GF-D8 (cell line): ENCODE measurements around the gene ADCY2.
"Not testable (repeated sequence)": the region's sequence is repeated elsewhere in the genome, so short reads cannot be mapped to it uniquely, and the experiment has no call there.

Experiments
- DNase-seq: peaks from one replicate; lab custom pipeline; 2025; lab: John Stamatoyannopoulos, UW

Gene ADCY2

GRCh38 chr5:7395432-7395946 is 449 bp upstream of the ADCY2 start:
- no peak for DNase-seq

DNA sequence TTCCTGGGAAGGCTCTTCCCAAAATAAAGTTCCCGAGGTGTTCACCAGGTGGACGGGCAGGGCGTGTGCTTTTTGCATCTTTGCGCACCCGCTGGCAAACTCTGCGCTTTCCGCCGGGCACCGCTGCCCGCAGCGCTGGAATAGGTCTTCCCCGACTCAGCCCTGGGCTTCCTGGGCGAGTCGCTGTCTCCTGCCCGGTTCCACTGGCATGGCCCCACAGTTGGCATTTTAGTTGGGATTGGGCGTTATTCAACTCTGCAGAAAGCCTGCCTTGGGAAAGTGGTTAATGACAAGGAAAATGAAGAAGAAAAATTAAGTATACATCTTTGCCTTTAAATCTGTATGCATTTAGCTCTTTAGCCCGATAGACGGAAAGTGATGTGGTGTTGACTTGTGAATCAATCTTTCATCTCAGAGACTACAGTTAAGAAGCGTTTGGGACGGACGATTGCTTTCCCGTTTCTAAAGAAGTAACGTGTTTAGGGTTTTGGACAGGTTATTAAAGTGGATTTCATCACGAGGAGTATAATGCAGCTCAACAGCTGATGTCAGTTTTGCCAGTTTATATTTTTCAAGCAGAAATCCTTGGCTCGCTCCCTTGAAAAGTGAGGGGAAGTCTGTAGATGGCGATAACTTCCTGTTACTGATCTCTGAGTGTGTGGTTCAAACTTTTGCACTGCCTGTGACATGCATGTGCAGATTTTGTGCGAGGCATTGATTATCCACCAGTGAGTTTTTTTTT is 946 bp downstream of the ADCY2 start:
- DNase-seq, result no peak

GRCh38 chr5:7397937-7398336 is 2.0 kb downstream of the ADCY2 start:
- no peak for DNase-seq

GRCh38 chr5:7398596-7399280 is 2.8 kb downstream of the ADCY2 start:
- no peak for DNase-seq

GRCh38 chr5:7405277-7405676 is 9.3 kb downstream of the ADCY2 start:
- DNase-seq, result no peak

DNA sequence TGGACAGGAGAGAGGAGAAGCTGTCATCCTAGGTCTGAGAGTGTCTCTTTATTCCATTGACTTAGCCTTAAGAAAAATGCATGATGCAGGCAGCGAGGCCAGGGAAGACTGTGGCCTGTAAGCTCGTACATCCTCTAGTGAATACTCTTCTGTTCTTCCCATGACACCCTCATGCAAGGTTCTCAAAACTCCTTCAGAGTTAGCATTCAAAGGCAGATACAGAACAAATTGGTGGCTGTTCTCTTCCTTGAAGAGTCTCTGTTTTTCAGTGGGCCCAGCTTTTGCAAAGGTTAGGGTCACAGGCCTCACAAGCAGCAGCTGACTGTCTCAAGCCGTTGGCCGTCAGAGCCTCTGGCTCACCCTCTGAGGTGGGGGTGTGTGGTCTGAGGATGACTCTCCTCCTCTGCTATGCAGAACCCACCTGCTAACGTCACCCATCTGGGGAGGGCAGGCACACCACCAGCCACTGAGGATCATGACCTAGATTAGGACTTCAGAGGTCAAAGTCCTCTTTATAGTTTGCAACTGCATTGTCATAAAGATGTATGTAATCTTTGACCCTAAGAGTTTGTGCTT is 15.1 kb downstream of the ADCY2 start:
- no peak for DNase-seq

- no peak for DNase-seq
These were observed 16.5 kb downstream of the ADCY2 start for GRCh38 chr5:7412409-7412808.

- DNase-seq, result no peak
These were observed 19.2 kb downstream of the ADCY2 start for GRCh38 chr5:7415123-7415522.

DNA sequence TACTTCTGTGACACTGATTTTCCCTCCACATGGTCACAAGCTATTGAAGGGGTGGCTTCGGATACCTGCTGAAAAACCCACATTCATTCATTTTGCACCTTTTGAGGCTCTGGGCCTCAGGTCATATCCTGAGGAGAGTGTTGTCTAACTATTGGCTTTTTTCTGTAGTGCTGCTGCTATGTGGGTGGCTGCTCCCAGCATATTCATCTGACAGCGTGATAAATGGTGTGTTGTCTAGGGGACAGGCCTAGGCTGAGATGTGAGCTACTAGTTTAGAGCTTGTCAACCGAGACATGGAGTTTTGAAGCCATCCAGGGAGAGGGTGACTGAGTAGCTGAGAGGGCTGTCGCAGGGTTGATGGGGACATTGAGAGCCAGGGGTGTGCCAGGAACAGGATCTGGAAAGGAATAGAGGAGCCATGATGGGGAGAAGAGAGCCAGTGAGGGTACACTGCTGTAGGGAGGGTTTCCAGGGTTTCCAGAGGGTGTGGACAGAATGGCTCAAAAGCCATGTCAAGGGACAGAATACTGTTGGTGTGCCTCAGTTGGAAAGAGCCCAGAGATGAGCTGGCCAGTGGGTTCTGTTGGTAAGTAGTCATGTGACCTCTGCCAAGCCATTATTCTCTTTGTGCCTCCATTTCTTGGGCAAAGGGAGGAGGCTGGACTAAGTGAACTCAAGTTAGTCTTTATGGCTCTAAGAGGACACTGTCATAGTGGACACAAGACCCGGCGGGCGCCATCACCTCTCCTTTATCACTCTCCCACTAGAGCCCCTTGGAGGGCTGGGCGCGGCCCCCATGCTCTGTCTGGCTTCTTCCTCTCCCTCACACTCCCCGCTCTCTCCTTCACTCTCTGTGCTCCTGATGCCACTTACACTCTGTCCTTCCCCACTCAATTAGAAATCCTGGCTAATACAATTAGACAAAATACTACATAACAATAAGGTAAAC is 19.9 kb downstream of the ADCY2 start:
- no peak for DNase-seq

- no peak for DNase-seq
These were observed 22.3 kb downstream of the ADCY2 start for GRCh38 chr5:7418276-7418675.

DNA sequence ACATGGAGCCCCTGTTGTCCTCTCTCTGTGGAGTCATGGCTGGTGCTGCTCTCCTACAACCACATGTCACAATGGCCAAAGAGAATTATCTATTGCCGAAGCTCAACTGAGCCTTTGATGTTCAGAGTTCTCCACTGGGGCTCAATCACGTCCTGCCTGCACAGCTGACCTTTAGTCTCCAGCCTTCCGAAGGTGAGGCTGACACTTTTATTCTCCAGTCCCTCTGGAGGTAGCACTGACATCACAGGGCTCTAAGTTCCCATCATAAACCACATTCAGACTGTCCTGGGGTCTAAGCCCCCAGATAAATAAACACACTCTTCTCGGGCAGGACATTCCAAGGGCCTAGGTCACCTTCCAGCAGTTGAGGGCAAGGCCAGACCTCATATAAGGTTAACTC is 23.4 kb downstream of the ADCY2 start:
- DNase-seq, result no peak

DNA sequence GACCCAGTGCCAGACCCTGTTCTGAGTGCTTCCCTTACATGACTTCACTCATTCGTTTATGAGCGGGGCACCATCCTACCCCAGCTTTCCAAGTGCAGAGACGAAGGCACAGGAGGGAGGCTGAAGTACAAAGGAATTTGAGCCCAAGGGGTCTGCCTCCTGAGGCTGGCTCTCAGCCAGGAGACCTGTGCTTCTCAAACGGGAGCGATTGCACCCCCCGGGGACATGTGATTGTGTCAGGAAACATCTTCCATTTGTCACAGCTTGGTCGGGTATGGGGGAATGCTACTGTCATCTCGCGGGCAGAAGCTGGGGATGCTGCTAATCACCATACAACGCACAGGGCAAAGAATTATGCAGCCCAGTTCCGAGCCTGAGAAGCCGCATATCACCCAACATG is 23.9 kb downstream of the ADCY2 start:
- no peak for DNase-seq

- no peak for DNase-seq
These were observed 24.8 kb downstream of the ADCY2 start for GRCh38 chr5:7420510-7421280.

- no peak for DNase-seq
These were observed 26.6 kb downstream of the ADCY2 start for GRCh38 chr5:7422316-7423106.

- DNase-seq, result not testable (repeated sequence)
These were observed 27.3 kb downstream of the ADCY2 start for GRCh38 chr5:7423231-7423630.

DNA sequence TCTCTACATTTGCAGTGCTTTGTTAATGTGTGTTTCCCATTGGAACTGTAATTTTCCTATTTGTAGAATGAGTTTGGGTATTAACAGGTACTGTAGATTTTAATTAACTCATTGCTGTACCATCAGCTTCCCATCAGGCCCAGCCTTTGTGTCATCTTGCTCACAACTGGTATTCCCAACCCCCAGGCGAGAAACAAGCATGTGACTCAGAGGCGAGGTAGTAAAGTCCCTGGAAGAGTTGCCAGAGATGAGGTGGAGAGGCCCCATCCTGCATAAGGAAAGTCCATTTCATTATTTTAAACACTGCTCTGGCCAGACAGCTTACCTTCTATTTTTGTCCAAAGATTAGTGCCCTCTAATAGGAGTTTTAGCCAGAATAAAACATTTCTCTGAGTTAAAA is 29.9 kb downstream of the ADCY2 start:
- DNase-seq, result no peak

- no peak for DNase-seq
These were observed 30.3 kb downstream of the ADCY2 start for GRCh38 chr5:7426284-7426683.

DNA sequence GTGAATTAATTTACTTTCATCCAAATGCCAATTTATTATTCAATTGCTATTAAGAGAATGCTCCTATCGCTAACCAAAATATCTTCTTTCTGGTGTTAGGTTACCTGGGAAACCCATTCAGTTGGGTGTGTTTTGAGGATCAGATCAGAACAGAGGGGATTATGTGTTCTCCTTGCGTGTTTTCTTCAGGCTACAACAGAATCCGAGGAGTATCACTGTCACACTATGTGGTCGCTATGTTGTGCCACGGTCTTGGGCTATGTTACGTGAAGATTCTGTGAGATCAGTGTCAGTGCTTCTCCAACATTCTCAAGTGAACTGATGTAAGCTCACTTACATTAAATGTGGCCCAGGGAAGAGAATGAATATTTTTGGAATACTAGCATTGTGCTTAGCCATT is 39.0 kb downstream of the ADCY2 start:
- no peak for DNase-seq

- DNase-seq, result no peak
These were observed 39.6 kb downstream of the ADCY2 start for GRCh38 chr5:7435503-7435902.

GRCh38 chr5:7436521-7436920 is 40.6 kb downstream of the ADCY2 start:
- DNase-seq, result no peak
